GM18868 (cell line): ENCODE measurements around the gene ATG5.

Experiments
- ATAC-seq: cut with Tn5 transposase; IDR thresholded peaks from one replicate; pipeline ENCODE4 v1.9.1; 2021; ENCODE audit warnings: mild to moderate bottlenecking, moderate library complexity; ENCODE audit not compliant: unreplicated experiment

Gene ATG5

GRCh38 chr6:106134906-106135634 lies 190.5 kb downstream of the ATG5 start:
- no peak for ATAC-seq
